A549 (cell line): ENCODE measurements around the gene WSCD1. TPM values are rescaled to one million over a fixed set of nuclear protein-coding genes. Genes with fewer than 3 reads are reported as not detected.

ENCODE experiments used
- ATAC-seq, 2 experiments: fragments of 200-7000 bp in 1 of 2; fragments of >200 bp in 1 of 2; cut with Nextera tagmentation in 1 of 2; cut with Tn5 transposase in 1 of 2; 3 replicates each; pipeline versions ENCODE4 v1.8.0 to v1.9.1; 2018 to 2020; ENCODE audit warnings: mild to moderate bottlenecking in 1 of 2, moderate library complexity in 1 of 2
- CTCF ChIA-PET: fragments of 300-600 bp; sonication (Branson Sonifier 250); formaldehyde crosslinking; extraction: SDS; loops from one replicate; lab custom pipeline; 2021; ENCODE audit warnings: antibody characterized with exemption, inconsistent platforms; lab: Yijun Ruan, JAX
- POLR2A ChIA-PET: fragments of 350-600 bp; formaldehyde crosslinking; extraction: SDS; loops from one replicate; lab custom pipeline; 2021; ENCODE audit warnings: antibody characterized with exemption, inconsistent platforms; lab: Yijun Ruan, JAX
- DNase-seq, 2 experiments: peaks; one replicate each; pipeline versions ENCODE4 v3.0.0 to v3.0.0-alpha.2; 2011 to 2016; ENCODE audit warnings: low read depth in 1 of 2, low spot score in 1 of 2
- FAIRE-seq: peaks from 2 replicates; lab custom pipeline; 2011; peaks lifted over from hg19 to GRCh38; lab: Jason Lieb, UNC
- H3K27ac ChIP-seq, 2 experiments: fragments of >200 bp; sonication (Bioruptor Twin); formaldehyde crosslinking; 3 replicates each; pipeline ENCODE4 v1.5.1; 2016 to 2017
- H3K4me1 ChIP-seq: fragments of >200 bp; sonication (Bioruptor Twin); formaldehyde crosslinking; 3 replicates; pipeline ENCODE4 v1.6.1; 2016
- H3K4me2 ChIP-seq: fragments of >200 bp; sonication (Bioruptor Twin); formaldehyde crosslinking; 3 replicates; pipeline ENCODE4 v1.6.1; 2016
- H3K4me3 ChIP-seq: fragments of >200 bp; sonication (Bioruptor Twin); formaldehyde crosslinking; 3 replicates; pipeline ENCODE4 v1.5.1; 2016
- H3K9me3 ChIP-seq: fragments of >200 bp; sonication (Bioruptor Twin); formaldehyde crosslinking; 3 replicates; pipeline ENCODE4 v1.6.1; 2016
- BHLHE40 ChIP-seq: IDR thresholded peaks from 2 replicates; pipeline ENCODE4 v1.6.1; 2012; ENCODE audit warnings: low read depth, low read length, inconsistent platforms
- CBX8 ChIP-seq: fragments of 200-600 bp; sonication (generic); IDR thresholded peaks from 2 replicates; pipeline ENCODE4 v1.6.1; 2016
- E2F6 ChIP-seq: IDR thresholded peaks from 2 replicates; pipeline ENCODE4 v1.6.1; 2012; ENCODE audit warnings: low read depth, borderline replicate concordance
- EHMT2 ChIP-seq: fragments of 200-600 bp; sonication (generic); IDR thresholded peaks from 2 replicates; pipeline ENCODE4 v1.6.1; 2016; ENCODE audit warnings: antibody characterized with exemption, low read depth, mild to moderate bottlenecking, moderate library complexity
- FOSB ChIP-seq: fragments of 250-450 bp; sonication (Bioruptor Pico); IDR thresholded peaks from 2 replicates; pipeline ENCODE4 v1.5.0; 2020; ENCODE audit warnings: mild to moderate bottlenecking, moderate library complexity
- FOXS1 ChIP-seq: fragments of 250-450 bp; sonication (Bioruptor Pico); IDR thresholded peaks from 2 replicates; pipeline ENCODE4 v1.5.0; 2020; ENCODE audit warnings: mild to moderate bottlenecking, moderate library complexity
- HDAC2 ChIP-seq: fragments of 200-600 bp; sonication (generic); IDR thresholded peaks from 2 replicates; pipeline ENCODE4 v1.6.1; 2016
- HMGXB4 ChIP-seq: fragments of 250-450 bp; sonication (Bioruptor Pico); IDR thresholded peaks from 2 replicates; pipeline ENCODE4 v1.5.0; 2021; ENCODE audit warnings: mild to moderate bottlenecking, moderate library complexity, borderline replicate concordance
- MAFK ChIP-seq: fragments of 450-650 bp; IDR thresholded peaks from 2 replicates; pipeline ENCODE4 v1.6.1; 2014; ENCODE audit not compliant: partially characterized antibody
- MAX ChIP-seq: IDR thresholded peaks from 2 replicates; pipeline ENCODE4 v1.6.1; 2012
- MYC ChIP-seq: IDR thresholded peaks from 2 replicates; pipeline ENCODE4 v1.6.1; 2012; ENCODE audit warnings: mild to moderate bottlenecking, inconsistent platforms, low read length, improper control_type of control experiment, borderline replicate concordance
- NPAS2 ChIP-seq: fragments of 250-450 bp; sonication (Bioruptor Pico); IDR thresholded peaks from 2 replicates; pipeline ENCODE4 v1.8.0; 2022; ENCODE audit warnings: mild to moderate bottlenecking, moderate library complexity, borderline replicate concordance
- PHF8 ChIP-seq: fragments of 200-600 bp; sonication (generic); IDR thresholded peaks from 2 replicates; pipeline ENCODE4 v1.6.1; 2016; ENCODE audit warnings: low read depth, mild to moderate bottlenecking, antibody characterized with exemption, moderate library complexity, borderline replicate concordance
- POLR2A ChIP-seq: IDR thresholded peaks from 2 replicates; pipeline ENCODE4 v1.6.1; 2012; ENCODE audit warnings: mild to moderate bottlenecking, low read length
- POLR2AphosphoS2 ChIP-seq: conservative IDR thresholded peaks from 2 replicates; pipeline ENCODE4 v1.6.1; 2012; ENCODE audit warnings: low read length, improper control_type of control experiment, inconsistent platforms
- RAD21 ChIP-seq, 2 experiments: fragments of >200 bp in 1 of 2; sonication (Bioruptor Twin) in 1 of 2; formaldehyde crosslinking in 1 of 2; IDR thresholded peaks in 1 of 2; conservative IDR thresholded peaks in 1 of 2; 2 replicates in 1 of 2; 3 replicates in 1 of 2; pipeline ENCODE4 v1.6.1; 2012 to 2018; ENCODE audit warnings: inconsistent platforms in 1 of 2
- RNF2 ChIP-seq: fragments of 200-600 bp; sonication (generic); IDR thresholded peaks from 2 replicates; pipeline ENCODE4 v1.6.1; 2016; ENCODE audit warnings: low read depth, mild to moderate bottlenecking, antibody characterized with exemption, moderate library complexity, borderline replicate concordance
- SMC3 ChIP-seq: fragments of >200 bp; sonication (Bioruptor Twin); formaldehyde crosslinking; IDR thresholded peaks from 3 replicates; pipeline ENCODE4 v1.6.1; 2018; ENCODE audit warnings: inconsistent platforms
- ZNF302 ChIP-seq: fragments of 250-450 bp; sonication (Bioruptor Pico); IDR thresholded peaks from 2 replicates; pipeline ENCODE4 v1.9.0; 2021; ENCODE audit warnings: inconsistent platforms, mild to moderate bottlenecking, moderate library complexity
- WGBS: methylation state at CpG from one replicate; pipeline ENCODE4 v1.1.6; 2017; ENCODE audit errors: missing lambda C conversion rate; 5-methylcytosine and 5-hydroxymethylcytosine counted together
- polyA plus RNA-seq, 4 experiments: library from polyadenylated mRNA; depleted of rRNA in 3 of 4; stranded (reverse); fragments of >200 nt; fragmentation: RNase III in 1 of 4; extraction: RNeasy Plus Mini Kit Qiagen cat#74134 plus additional on column Dnase treatment in 1 of 4; gene quantifications; 2 replicates in 3 of 4; 3 replicates in 1 of 4; pipeline ENCODE4 v1.2.3, GENCODE V29; 2011 to 2017

The WSCD1 gene
- polyA plus RNA-seq, 2 of the 4 experiments (the other 2 are of a cell fraction) = 1.6 TPM

- WGBS = 84% methylated on average over 33 of the region's 34 CpGs
- H3K4me2 ChIP-seq = no peak overlapping the region
- DNase-seq (no peak), ATAC-seq (no peak), FAIRE-seq (no peak)
- no peak overlapping the region for H3K4me3 ChIP-seq
- H3K9me3 ChIP-seq = peaks cover 15% of the 10 kb centered on the region; the same call in 2 of the 3 replicates
- ChIA-PET POLR2A (no interaction called here), CTCF (interaction anchor here (1.0 kb wide), 1 partner anchor 10 kb away, joined by 3 read pairs; no protein-coding TSS in a partner anchor)
- no peak for TF ChIP-seq ZNF302 (CRISPR knock-in tag)
- no peak for TF ChIP-seq RAD21 (conservative IDR thresholded peaks at IDR 0.05 in 1 of 2, IDR thresholded peaks at IDR 0.05 in 1 of 2)
- TF ChIP-seq POLR2A = peak; percentile 15; the same call in 1 of the 2 replicates
- TF ChIP-seq EHMT2 = no peak
- H3K27ac ChIP-seq = no peak overlapping the region
- no peaks in the 10 kb centered on the region for H3K4me1 ChIP-seq
Observed at GRCh38 chr17:6120351-6120750, 50.2 kb downstream of the WSCD1 start.

GRCh38 chr17:6124856-6125255, 54.7 kb downstream of the WSCD1 start:
- POLR2A ChIA-PET = no interaction called here
- CTCF ChIA-PET = interaction anchor here (1.5 kb wide), 2 partner anchors 20 to 293 kb away, joined by 3 to 4 read pairs; no protein-coding TSS in a partner anchor
- peaks cover 16% of the 10 kb centered on the region; the same call in 2 of the 3 replicates for H3K9me3 ChIP-seq

GRCh38 chr17:6126768-6127167, 56.6 kb downstream of the WSCD1 start:
- Histone ChIP-seq H3K4me1 (no peaks in the 10 kb centered on the region), H3K27ac (no peak overlapping the region), H3K9me3 (peaks cover 16% of the 10 kb centered on the region; the same call in 2 of the 3 replicates), H3K4me3 (no peak overlapping the region), H3K4me2 (no peak overlapping the region)
- ChIA-PET POLR2A (no interaction called here), CTCF (no interaction called here)
- no peak for FAIRE-seq
- DNase-seq = no peak
- WGBS = 0% methylated on average over 1 of the region's 1 CpG
- ATAC-seq = no peak
- TF ChIP-seq RNF2 (no peak), HMGXB4 (no peak), MAFK (no peak), HDAC2 (no peak)

More at GRCh38 chr17:6124856-6125255, 54.7 kb downstream of the WSCD1 start:
- ATAC-seq (no peak), FAIRE-seq (no peak), DNase-seq (no peak)
- H3K4me2 ChIP-seq = no peak overlapping the region
- H3K4me1 ChIP-seq = no peaks in the 10 kb centered on the region
- TF ChIP-seq NPAS2 (CRISPR knock-in tag) (no peak), MAX (no peak), MAFK (no peak), FOXS1 (CRISPR knock-in tag) (no peak), CBX8 (no peak), PHF8 (no peak), BHLHE40 (no peak), SMC3 (no peak)
- H3K27ac ChIP-seq = no peak overlapping the region
- H3K4me3 ChIP-seq = no peak overlapping the region

GRCh38 chr17:6134721-6135120, 64.5 kb downstream of the WSCD1 start:
- 13% methylated on average over 2 of the region's 2 CpGs for WGBS
- no peak for ATAC-seq

More at GRCh38 chr17:6134721-6135120, 64.5 kb downstream of the WSCD1 start:
- no peaks in the 10 kb centered on the region for H3K9me3 ChIP-seq
- H3K4me3 ChIP-seq = no peak overlapping the region
- ChIA-PET CTCF (no interaction called here), POLR2A (no interaction called here)
- no peak overlapping the region for H3K4me2 ChIP-seq
- no peaks in the 10 kb centered on the region for H3K4me1 ChIP-seq
- H3K27ac ChIP-seq = no peak overlapping the region
- no peak for TF ChIP-seq E2F6
- no peak for TF ChIP-seq FOSB (CRISPR knock-in tag)
- TF ChIP-seq POLR2AphosphoS2 = no peak
- TF ChIP-seq MYC = no peak
- no peak for TF ChIP-seq BHLHE40
- no peak for DNase-seq
- FAIRE-seq = no peak
